RWPE2 (cell line): Measurements from ENCODE around the gene MESP1.
"Not testable (repeated sequence)": the region's sequence is repeated elsewhere in the genome, so short reads cannot be mapped to it uniquely, and the experiment has no call there.

Experiments
- ATAC-seq: fragments of 200-7000 bp; cut with Tn5 transposase; 3 replicates; pipeline ENCODE4 v1.9.1; 2021; ENCODE audit warnings: low read depth
- DNase-seq: peaks from one replicate; pipeline ENCODE4 v3.0.0-alpha.2; 2020; ENCODE audit warnings: low spot score
- H3K27ac ChIP-seq: fragments of 450-650 bp; 2 replicates; pipeline ENCODE4 v1.5.1; 2017; ENCODE audit warnings: mild to moderate bottlenecking; ENCODE audit not compliant: poor library complexity, severe bottlenecking
- H3K27me3 ChIP-seq: fragments of 250-450 bp; sonication (Bioruptor Pico); 2 replicates; pipeline ENCODE4 v1.5.1; 2021; ENCODE audit warnings: mild to moderate bottlenecking, moderate library complexity; ENCODE audit not compliant: insufficient read depth, poor library complexity, severe bottlenecking
- H3K36me3 ChIP-seq: fragments of 250-450 bp; sonication (Bioruptor Pico); 2 replicates; pipeline ENCODE4 v1.5.1; 2020; ENCODE audit warnings: low read depth, mild to moderate bottlenecking, moderate library complexity
- H3K4me1 ChIP-seq: fragments of 250-450 bp; sonication (Bioruptor Pico); 2 replicates; pipeline ENCODE4 v1.5.1; 2021; ENCODE audit warnings: mild to moderate bottlenecking, moderate library complexity; ENCODE audit not compliant: insufficient read depth, poor library complexity, severe bottlenecking
- H3K4me3 ChIP-seq: fragments of 250-450 bp; sonication (Bioruptor Pico); 2 replicates; pipeline ENCODE4 v1.5.1; 2021; ENCODE audit warnings: mild to moderate bottlenecking, moderate library complexity; ENCODE audit not compliant: severe bottlenecking
- H3K9me3 ChIP-seq: fragments of 250-450 bp; sonication (Bioruptor Pico); 2 replicates; pipeline ENCODE4 v1.5.1; 2021; ENCODE audit warnings: mild to moderate bottlenecking, moderate library complexity; ENCODE audit not compliant: severe bottlenecking
- TF ChIP-seq, protein P1 (sequence below): fragments of 450-650 bp; IDR thresholded peaks from one replicate; pipeline ENCODE4 v1.5.1; 2017; ENCODE audit warnings: mild to moderate bottlenecking, moderate library complexity; ENCODE audit not compliant: poor library complexity, severe bottlenecking

Gene MESP1

DNA sequence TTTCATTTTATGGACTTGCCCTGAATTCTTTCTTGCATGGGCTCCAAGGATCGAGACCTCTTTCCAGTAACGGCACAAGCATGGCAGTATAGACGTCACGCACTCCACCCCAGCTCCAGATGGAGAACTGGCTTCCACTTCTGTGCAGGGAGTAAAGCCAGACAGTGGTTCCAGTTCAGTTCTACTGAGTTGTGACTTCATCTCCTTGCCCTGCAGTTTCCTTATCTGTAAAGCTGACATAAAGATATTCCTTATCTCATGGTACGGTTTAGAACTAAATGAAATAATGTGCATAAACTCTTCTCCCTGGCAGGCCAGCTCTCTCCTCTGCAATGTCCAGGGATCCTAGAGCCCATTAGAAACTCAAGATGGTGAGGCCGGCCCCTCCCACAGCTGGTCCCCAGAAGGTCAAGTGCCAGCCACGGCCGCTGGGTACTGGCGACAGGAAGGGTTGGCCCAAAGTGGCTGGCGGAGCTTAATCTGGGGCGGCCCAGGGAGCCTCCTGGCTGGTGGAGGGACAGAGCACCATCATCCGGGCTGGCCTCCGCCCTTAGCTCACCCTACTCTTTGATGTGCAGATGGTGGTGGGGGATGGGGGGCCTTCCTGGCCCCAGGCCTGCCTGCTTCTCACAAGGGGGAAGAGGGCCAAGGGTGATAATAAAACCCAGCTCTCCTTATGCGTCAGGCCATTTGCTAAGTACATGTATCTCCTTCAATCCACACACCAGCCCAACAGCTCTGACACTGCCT lies 32.2 kb upstream of the MESP1 start:
- H3K36me3 ChIP-seq: peaks cover 12% of the 10 kb centered on the region
- ATAC-seq (no peak), DNase-seq (peak; percentile 76)
- H3K27ac ChIP-seq: peak overlapping the region; percentile 82
- H3K9me3 ChIP-seq: peaks cover 5% of the 10 kb centered on the region
- H3K4me1 ChIP-seq: peaks cover 33% of the 10 kb centered on the region
- H3K27me3 ChIP-seq: no peaks in the 10 kb centered on the region
- H3K4me3 ChIP-seq: no peak overlapping the region
- TF ChIP-seq, protein P1, sequence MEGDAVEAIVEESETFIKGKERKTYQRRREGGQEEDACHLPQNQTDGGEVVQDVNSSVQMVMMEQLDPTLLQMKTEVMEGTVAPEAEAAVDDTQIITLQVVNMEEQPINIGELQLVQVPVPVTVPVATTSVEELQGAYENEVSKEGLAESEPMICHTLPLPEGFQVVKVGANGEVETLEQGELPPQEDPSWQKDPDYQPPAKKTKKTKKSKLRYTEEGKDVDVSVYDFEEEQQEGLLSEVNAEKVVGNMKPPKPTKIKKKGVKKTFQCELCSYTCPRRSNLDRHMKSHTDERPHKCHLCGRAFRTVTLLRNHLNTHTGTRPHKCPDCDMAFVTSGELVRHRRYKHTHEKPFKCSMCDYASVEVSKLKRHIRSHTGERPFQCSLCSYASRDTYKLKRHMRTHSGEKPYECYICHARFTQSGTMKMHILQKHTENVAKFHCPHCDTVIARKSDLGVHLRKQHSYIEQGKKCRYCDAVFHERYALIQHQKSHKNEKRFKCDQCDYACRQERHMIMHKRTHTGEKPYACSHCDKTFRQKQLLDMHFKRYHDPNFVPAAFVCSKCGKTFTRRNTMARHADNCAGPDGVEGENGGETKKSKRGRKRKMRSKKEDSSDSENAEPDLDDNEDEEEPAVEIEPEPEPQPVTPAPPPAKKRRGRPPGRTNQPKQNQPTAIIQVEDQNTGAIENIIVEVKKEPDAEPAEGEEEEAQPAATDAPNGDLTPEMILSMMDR: no peak

DNA sequence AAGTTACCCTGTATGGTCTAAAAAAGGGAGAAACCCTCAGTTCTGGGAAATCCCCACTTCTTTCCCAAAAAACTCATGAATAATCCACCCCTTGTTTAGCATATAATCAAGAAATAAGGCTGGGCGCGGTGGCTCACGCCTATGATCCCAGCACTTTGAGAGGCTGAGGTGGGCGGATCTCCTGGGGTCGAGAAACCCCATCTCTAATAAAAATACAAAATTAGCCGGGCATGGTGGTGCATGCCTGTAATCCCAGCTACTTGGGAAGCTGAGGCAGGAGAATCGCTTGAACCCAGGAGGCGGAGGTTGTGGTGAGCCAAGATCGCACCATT lies 31.5 kb upstream of the MESP1 start:
- Histone ChIP-seq H3K4me1 (peaks cover 33% of the 10 kb centered on the region), H3K27ac (peak overlapping the region; percentile 82)
- not testable (repeated sequence) for H3K36me3 ChIP-seq, H3K27me3 ChIP-seq, ATAC-seq, H3K4me3 ChIP-seq, H3K9me3 ChIP-seq
- peak; percentile 19 for DNase-seq

DNA sequence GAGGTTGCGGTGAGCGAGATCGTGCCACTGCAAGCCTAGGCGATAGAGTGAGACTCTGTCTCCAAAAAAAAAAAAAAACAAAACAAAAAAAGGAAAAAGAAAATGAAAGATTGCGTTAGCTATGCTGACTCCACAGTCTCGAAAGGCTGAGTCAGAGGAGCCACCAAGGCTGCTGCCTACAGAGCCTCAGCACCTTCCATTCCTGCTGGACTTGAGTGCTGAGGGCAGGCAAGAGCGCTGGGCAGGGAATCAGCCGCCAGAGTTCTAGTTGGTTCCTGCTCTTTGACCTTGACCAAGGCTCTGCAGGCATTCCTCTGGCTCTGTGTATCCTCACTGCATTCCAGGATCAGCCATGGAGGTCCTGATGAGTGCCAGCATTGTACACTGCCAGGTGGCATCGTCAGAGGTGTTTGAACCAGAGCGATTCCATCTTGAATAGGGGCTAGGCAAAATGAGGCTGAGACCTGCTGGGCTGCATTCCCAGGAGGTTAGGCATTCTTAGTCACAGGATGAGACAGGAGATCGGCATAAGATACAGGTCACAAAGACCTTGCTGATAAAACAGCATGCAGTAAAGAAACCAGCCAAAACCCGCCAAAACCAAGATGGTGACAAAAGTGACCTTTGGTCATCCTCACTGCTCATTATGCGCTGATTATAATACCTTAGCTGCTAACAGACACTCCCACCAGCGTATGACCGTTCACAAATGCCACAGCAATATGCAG lies 31.0 kb upstream of the MESP1 start:
- DNase-seq (peak; percentile 87), ATAC-seq (peak; percentile 76)
- no peaks in the 10 kb centered on the region for H3K27me3 ChIP-seq
- peaks cover 36% of the 10 kb centered on the region for H3K4me1 ChIP-seq
- no peaks in the 10 kb centered on the region for H3K36me3 ChIP-seq
- H3K9me3 ChIP-seq: no peaks in the 10 kb centered on the region
- H3K4me3 ChIP-seq: no peak overlapping the region
- TF ChIP-seq, protein P1: no peak
- H3K27ac ChIP-seq: peak overlapping the region; percentile 82

DNA sequence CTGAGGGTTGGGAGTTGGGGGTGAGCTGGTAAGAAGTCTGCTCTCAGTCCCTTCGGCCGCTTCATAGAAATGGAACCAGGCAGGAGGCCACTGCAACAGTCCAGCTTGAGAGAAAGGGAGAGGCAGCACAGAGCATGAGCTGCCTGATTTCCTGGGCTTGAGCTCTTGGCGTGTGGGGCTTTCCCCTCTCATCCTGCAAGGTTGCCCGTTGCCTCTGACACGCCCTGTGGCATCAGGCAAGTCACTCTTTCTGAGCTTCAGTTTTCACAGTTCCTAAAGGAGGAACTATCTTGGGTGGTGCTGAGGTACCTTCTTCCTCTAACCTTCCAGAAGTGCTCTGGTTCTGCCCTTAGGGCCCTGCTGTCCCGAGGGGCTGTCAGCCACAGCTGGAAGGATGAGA lies 30.0 kb upstream of the MESP1 start:
- Histone ChIP-seq H3K4me1 (peaks cover 39% of the 10 kb centered on the region), H3K36me3 (no peaks in the 10 kb centered on the region), H3K4me3 (no peak overlapping the region), H3K27ac (peak overlapping the region; percentile 82), H3K27me3 (no peaks in the 10 kb centered on the region), H3K9me3 (no peaks in the 10 kb centered on the region)
- TF ChIP-seq, protein P1: no peak
- ATAC-seq: peak; percentile 26
- peak; percentile 73 for DNase-seq

DNA sequence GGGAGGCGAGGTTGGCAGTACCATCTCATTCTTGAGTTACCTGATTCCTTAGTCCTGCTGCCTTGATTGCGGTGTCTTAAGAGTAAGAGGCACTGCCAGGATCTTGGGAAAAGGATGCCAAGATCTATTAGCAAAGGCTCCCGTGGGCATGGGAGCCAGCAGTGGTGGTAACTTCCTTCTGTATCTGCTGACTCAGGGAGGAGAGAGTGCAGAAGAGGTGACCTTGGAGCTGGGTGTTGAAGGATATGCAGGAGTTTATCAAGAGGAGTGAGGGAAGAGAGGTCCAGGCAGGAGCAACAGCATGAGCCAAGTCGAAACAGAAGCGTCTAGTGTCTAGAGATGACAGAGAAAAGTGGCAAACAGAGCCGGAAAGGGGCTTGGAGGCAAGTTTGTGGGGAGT lies 29.6 kb upstream of the MESP1 start:
- no peak overlapping the region for H3K4me3 ChIP-seq

More for the DNA sequence above, 29.6 kb upstream of the MESP1 start:
- ATAC-seq (no peak), DNase-seq (peak; percentile 29)
- Histone ChIP-seq H3K27ac (peak overlapping the region; percentile 82), H3K36me3 (no peaks in the 10 kb centered on the region), H3K27me3 (no peaks in the 10 kb centered on the region), H3K4me1 (peaks cover 35% of the 10 kb centered on the region), H3K9me3 (no peaks in the 10 kb centered on the region)
- TF ChIP-seq, protein P1: no peak
